GM12878 (cell line): ENCODE measurements around the gene CHRNE. TPM values are rescaled to one million over a fixed set of nuclear protein-coding genes. Genes with fewer than 3 reads are reported as not detected.

Experiments used
- BHLHE40 ChIP-seq, 2 experiments: fragments of 450-650 bp in 1 of 2; IDR thresholded peaks; 2 replicates each; pipeline ENCODE4 v1.6.1; 2011 to 2017; ENCODE audit warnings: low read depth in 2 of 2, borderline replicate concordance in 1 of 2, improper control_type of control experiment in 1 of 2, low read length in 1 of 2, mild to moderate bottlenecking in 1 of 2
- EZH2 ChIP-seq: IDR thresholded peaks from 2 replicates; pipeline ENCODE4 v1.6.1; 2012; ENCODE audit warnings: low read depth, mild to moderate bottlenecking, control low read depth, inconsistent platforms, low read length, borderline replicate concordance; ENCODE audit not compliant: control insufficient read depth
- GABPA ChIP-seq: IDR thresholded peaks from 2 replicates; pipeline ENCODE4 v1.6.1; 2014; ENCODE audit warnings: antibody characterized with exemption, low read depth, mild to moderate bottlenecking, inconsistent platforms
- HDAC2 ChIP-seq: fragments of 200-600 bp; sonication (generic); IDR thresholded peaks from 2 replicates; pipeline ENCODE4 v1.6.1; 2017
- HSF1 ChIP-seq: fragments of 150-350 bp; IDR thresholded peaks from 2 replicates; pipeline ENCODE4 v1.6.1; 2014; ENCODE audit warnings: mild to moderate bottlenecking, low read depth, low read length
- IKZF1 ChIP-seq: fragments of 450-650 bp; conservative IDR thresholded peaks from 2 replicates; pipeline ENCODE4 v1.6.1; 2017; ENCODE audit warnings: antibody characterized with exemption, mild to moderate bottlenecking
- IKZF2 ChIP-seq, 2 experiments: fragments of 450-650 bp; IDR thresholded peaks; 2 replicates each; pipeline ENCODE4 v1.6.1; 2017; ENCODE audit warnings: mild to moderate bottlenecking in 2 of 2, moderate library complexity in 2 of 2
- KDM1A ChIP-seq: fragments of 200-600 bp; sonication (generic); IDR thresholded peaks from 2 replicates; pipeline ENCODE4 v1.6.1; 2016; ENCODE audit warnings: borderline replicate concordance
- MTA3 ChIP-seq: IDR thresholded peaks from 2 replicates; pipeline ENCODE4 v1.6.1; 2012; ENCODE audit warnings: low read length, inconsistent platforms, borderline replicate concordance
- NFIC ChIP-seq: IDR thresholded peaks from 2 replicates; pipeline ENCODE4 v1.6.1; 2012; ENCODE audit warnings: low read depth, mild to moderate bottlenecking, inconsistent platforms, low read length, moderate library complexity
- NR2C1 ChIP-seq: fragments of 450-650 bp; IDR thresholded peaks from 2 replicates; pipeline ENCODE4 v1.6.1; 2017; ENCODE audit warnings: antibody characterized with exemption, mild to moderate bottlenecking, moderate library complexity
- NR2F1 ChIP-seq: fragments of 450-650 bp; conservative IDR thresholded peaks from 2 replicates; pipeline ENCODE4 v1.6.1; 2017; ENCODE audit warnings: mild to moderate bottlenecking
- PAX5 ChIP-seq: IDR thresholded peaks from 2 replicates; pipeline ENCODE4 v1.6.1; 2011; ENCODE audit warnings: low read depth, low read length, borderline replicate concordance
- SIN3A ChIP-seq: IDR thresholded peaks from 2 replicates; pipeline ENCODE4 v1.6.1; 2012; ENCODE audit warnings: low read depth, low read length, improper control_type of control experiment
- SMAD5 ChIP-seq: IDR thresholded peaks from 2 replicates; pipeline ENCODE4 v1.6.1; 2016; ENCODE audit warnings: antibody characterized with exemption, low read depth
- SREBF1 ChIP-seq: IDR thresholded peaks from 2 replicates; pipeline ENCODE4 v1.6.1; 2012; ENCODE audit warnings: mild to moderate bottlenecking, low read length
- STAT3 ChIP-seq: IDR thresholded peaks from 2 replicates; pipeline ENCODE4 v1.6.1; 2011; ENCODE audit warnings: low read depth, low read length, improper control_type of control experiment
- TAF1 ChIP-seq: IDR thresholded peaks from 2 replicates; pipeline ENCODE4 v1.6.1; 2011; ENCODE audit warnings: mild to moderate bottlenecking, low read depth, low read length, borderline replicate concordance
- ZBED1 ChIP-seq: IDR thresholded peaks from 2 replicates; pipeline ENCODE4 v1.6.1; 2016; ENCODE audit warnings: borderline replicate concordance
- ZNF687 ChIP-seq: fragments of 450-650 bp; IDR thresholded peaks from 2 replicates; pipeline ENCODE4 v1.6.1; 2017; ENCODE audit warnings: mild to moderate bottlenecking, moderate library complexity
- ZSCAN29 ChIP-seq: fragments of 450-650 bp; IDR thresholded peaks from 2 replicates; pipeline ENCODE4 v1.6.1; 2017; ENCODE audit warnings: mild to moderate bottlenecking, moderate library complexity
- polyA plus RNA-seq, 11 experiments: library from polyadenylated mRNA; depleted of rRNA in 4 of 11; unstranded in 6 of 11; stranded (reverse) in 5 of 11; fragments of >200 nt; fragmentation: Nextera tagmentation in 4 of 11; fragmentation: Illumina TruSeq in 1 of 11; extraction: Ambion mirVana in 4 of 11; extraction: Trizol in 1 of 11; gene quantifications; 1 replicate in 1 of 11; 2 replicates in 10 of 11; pipeline versions ENCODE4 v1.2.1 to v1.2.3, GENCODE V29; 2011 to 2016; ENCODE audit warnings: inconsistent platforms in 2 of 11, missing spikeins in 2 of 11, low read depth in 1 of 11
- total RNA-seq, 4 experiments: library from RNA; depleted of rRNA in 3 of 4; stranded (reverse); fragments of >200 nt in 3 of 4; fragmentation: Illumina TruSeq in 1 of 4; extraction: Trizol in 1 of 4; gene quantifications; 2 replicates each; pipeline versions ENCODE4 v1.2.1 to v1.2.3, GENCODE V29; 2013 to 2021
- TF ChIP-seq, protein P1 (sequence below): IDR thresholded peaks from 2 replicates; pipeline ENCODE4 v1.6.1; 2011; ENCODE audit warnings: mild to moderate bottlenecking, low read depth, low read length, moderate library complexity; ENCODE audit not compliant: insufficient replicate concordance
- TF ChIP-seq, protein P2 (sequence below): IDR thresholded peaks from 2 replicates; pipeline ENCODE4 v1.6.1; 2012; ENCODE audit warnings: low read depth, low read length, improper control_type of control experiment

CHRNE gene
- total and polyA plus RNA-seq, 10 of the 15 experiments (the other 5 are each of a cell fraction or from before 2014, with no cell fraction given) = 0.05 to 0.11 (median 0.08) TPM; not detected in 6

- TF ChIP-seq SIN3A (no peak), PAX5 (0 out of 2 replicates have a peak, but pooled peaks have one; percentile 0), HDAC2 (no peak), GABPA (no peak), EZH2 (no peak), TAF1 (peak; percentile 83), NR2F1 (peak; percentile 98), NFIC (no peak), MTA3 (no peak), ZSCAN29 (no peak), NR2C1 (peak; percentile 23; the same call in 1 of the 2 replicates), IKZF1 (peak; percentile 93), STAT3 (no peak), BHLHE40 (IDR thresholded peaks at IDR 0.05; ENCODE audit: borderline replicate concordance in 1 of 2, low read depth in 2 of 2, low read length in 1 of 2) (peak; percentile 41 to 88; a peak in 3 of 4 replicates), ZNF687 (no peak), SREBF1 (no peak), ZBED1 (no peak), HSF1 (0 out of 2 replicates have a peak, but pooled peaks have one; percentile 36), IKZF2 (IDR thresholded peaks at IDR 0.05) (0 out of 4 replicates have a peak, but pooled peaks of 1 of the 2 experiments have one; percentile 15), SMAD5 (peak; percentile 68; the same call in 1 of the 2 replicates), KDM1A (no peak)
- TF ChIP-seq, protein P1, sequence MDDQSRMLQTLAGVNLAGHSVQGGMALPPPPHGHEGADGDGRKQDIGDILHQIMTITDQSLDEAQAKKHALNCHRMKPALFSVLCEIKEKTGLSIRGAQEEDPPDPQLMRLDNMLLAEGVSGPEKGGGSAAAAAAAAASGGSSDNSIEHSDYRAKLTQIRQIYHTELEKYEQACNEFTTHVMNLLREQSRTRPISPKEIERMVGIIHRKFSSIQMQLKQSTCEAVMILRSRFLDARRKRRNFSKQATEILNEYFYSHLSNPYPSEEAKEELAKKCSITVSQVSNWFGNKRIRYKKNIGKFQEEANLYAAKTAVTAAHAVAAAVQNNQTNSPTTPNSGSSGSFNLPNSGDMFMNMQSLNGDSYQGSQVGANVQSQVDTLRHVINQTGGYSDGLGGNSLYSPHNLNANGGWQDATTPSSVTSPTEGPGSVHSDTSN = peak; percentile 75
- TF ChIP-seq, protein P2, sequence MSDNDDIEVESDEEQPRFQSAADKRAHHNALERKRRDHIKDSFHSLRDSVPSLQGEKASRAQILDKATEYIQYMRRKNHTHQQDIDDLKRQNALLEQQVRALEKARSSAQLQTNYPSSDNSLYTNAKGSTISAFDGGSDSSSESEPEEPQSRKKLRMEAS = no peak; the same call in none of the 2 replicates
Observed at GRCh38 chr17:4949321-4950074, 46.6 kb upstream of the CHRNE start (continued).
